ENCODE data around the gene ZMIZ1.

DNA sequence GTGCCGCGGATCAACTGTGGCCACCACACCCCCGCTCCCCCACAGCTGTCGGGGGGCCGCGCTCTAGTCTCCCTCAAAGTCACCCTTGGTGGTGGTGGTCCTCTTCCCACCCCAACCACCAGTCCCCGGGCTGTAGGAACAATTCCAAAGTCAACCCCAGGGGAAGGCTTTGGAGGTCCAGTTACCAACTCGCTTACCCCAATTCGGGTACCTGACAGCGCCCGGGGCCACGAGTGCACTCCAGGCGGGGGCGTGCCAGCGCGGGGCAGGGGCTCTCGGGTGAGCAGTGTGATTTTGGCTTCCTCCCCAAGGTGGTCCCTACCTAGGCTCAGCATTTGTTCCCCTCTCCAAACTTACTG lies 584 bp upstream of the ZMIZ1 start:
- TF ChIP-seq SIN3A (IDR thresholded peaks at IDR 0.05; ENCODE audit: low read depth) (no peak), ZFX (IDR thresholded peaks at IDR 0.05) (no peak), POLR2A (IDR thresholded peaks at IDR 0.05; ENCODE audit: borderline replicate concordance, extremely low read depth, insufficient read depth, insufficient read length) (no peak), EZH2phosphoT487 (IDR thresholded peaks at IDR 0.05; ENCODE audit: borderline replicate concordance) (no peak)
- TF ChIP-seq, protein P1, sequence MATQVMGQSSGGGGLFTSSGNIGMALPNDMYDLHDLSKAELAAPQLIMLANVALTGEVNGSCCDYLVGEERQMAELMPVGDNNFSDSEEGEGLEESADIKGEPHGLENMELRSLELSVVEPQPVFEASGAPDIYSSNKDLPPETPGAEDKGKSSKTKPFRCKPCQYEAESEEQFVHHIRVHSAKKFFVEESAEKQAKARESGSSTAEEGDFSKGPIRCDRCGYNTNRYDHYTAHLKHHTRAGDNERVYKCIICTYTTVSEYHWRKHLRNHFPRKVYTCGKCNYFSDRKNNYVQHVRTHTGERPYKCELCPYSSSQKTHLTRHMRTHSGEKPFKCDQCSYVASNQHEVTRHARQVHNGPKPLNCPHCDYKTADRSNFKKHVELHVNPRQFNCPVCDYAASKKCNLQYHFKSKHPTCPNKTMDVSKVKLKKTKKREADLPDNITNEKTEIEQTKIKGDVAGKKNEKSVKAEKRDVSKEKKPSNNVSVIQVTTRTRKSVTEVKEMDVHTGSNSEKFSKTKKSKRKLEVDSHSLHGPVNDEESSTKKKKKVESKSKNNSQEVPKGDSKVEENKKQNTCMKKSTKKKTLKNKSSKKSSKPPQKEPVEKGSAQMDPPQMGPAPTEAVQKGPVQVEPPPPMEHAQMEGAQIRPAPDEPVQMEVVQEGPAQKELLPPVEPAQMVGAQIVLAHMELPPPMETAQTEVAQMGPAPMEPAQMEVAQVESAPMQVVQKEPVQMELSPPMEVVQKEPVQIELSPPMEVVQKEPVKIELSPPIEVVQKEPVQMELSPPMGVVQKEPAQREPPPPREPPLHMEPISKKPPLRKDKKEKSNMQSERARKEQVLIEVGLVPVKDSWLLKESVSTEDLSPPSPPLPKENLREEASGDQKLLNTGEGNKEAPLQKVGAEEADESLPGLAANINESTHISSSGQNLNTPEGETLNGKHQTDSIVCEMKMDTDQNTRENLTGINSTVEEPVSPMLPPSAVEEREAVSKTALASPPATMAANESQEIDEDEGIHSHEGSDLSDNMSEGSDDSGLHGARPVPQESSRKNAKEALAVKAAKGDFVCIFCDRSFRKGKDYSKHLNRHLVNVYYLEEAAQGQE (IDR thresholded peaks at IDR 0.05; ENCODE audit: low read depth): no peak
- TF ChIP-seq, protein P2, sequence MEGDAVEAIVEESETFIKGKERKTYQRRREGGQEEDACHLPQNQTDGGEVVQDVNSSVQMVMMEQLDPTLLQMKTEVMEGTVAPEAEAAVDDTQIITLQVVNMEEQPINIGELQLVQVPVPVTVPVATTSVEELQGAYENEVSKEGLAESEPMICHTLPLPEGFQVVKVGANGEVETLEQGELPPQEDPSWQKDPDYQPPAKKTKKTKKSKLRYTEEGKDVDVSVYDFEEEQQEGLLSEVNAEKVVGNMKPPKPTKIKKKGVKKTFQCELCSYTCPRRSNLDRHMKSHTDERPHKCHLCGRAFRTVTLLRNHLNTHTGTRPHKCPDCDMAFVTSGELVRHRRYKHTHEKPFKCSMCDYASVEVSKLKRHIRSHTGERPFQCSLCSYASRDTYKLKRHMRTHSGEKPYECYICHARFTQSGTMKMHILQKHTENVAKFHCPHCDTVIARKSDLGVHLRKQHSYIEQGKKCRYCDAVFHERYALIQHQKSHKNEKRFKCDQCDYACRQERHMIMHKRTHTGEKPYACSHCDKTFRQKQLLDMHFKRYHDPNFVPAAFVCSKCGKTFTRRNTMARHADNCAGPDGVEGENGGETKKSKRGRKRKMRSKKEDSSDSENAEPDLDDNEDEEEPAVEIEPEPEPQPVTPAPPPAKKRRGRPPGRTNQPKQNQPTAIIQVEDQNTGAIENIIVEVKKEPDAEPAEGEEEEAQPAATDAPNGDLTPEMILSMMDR (IDR thresholded peaks at IDR 0.05 in 2 of 3, conservative IDR thresholded peaks at IDR 0.05 in 1 of 3; ENCODE audit: borderline replicate concordance in 1 of 3, insufficient read depth in 1 of 3, low read depth in 2 of 3, low read length in 2 of 3): no peak; a peak in 1 of 6 replicates
